Measurements from ENCODE around the gene SLC12A4.

DNA sequence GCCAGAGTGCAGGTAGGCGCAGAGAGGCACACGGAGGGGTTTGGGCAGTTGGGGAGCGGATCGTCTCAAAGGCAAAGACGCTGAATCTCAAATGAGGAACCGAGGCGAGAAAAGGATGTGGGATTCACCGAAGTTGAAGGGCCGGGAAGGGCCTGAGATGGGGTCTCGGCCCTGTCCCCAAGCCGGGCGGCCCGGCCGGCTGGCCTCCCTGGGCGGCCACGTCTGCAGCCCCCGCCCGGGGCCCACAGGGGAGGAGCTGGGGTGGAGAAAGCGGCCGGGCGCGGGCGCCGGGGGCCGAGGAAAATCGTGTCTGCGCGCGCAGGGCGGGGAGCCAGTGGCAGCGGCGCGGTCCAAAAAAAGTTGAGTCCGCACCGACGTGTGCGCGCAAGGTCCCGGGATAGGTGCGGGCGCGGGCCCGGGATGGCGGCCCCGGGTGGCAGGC is 458 bp downstream of the SLC12A4 start:
- TF ChIP-seq POLR2A (IDR thresholded peaks at IDR 0.05) (no peak), EP300 (IDR thresholded peaks at IDR 0.05) (no peak)

Measured in stomach (tissue), 4 donors.